ENCODE measurements around the gene GIPC2. TPM values are rescaled to one million over a fixed set of nuclear protein-coding genes. Genes with fewer than 3 reads are reported as not detected.

GIPC2 gene
- polyA plus RNA-seq, 1 donor (not counting 4 experiments of a cell fraction or from before 2014, with no cell fraction given) = 0.28 TPM

DNA sequence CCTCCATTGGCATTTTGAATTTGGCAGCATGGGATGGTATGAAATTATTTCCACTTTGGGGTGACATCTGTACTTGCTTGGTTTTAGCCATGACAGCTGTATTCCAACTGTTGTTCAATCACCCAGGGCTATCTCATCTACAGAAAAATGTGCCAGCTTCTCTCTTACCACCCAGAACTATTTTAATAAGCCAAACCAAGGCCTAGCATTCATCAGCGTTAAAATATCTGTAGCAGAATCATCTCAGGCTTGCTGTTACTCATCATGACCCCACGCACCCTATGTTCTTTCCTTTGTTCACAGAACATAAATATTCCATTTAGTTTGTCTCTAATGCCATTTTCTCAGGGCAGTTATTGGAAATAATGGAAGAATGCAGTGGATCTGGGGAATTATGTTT is 49.8 kb downstream of the GIPC2 start:
- H3K4me3 ChIP-seq (ENCODE audit: control insufficient read depth in 2 of 3, extremely low read depth in 1 of 3, insufficient read depth in 2 of 3, low read depth in 1 of 3, low read length in 3 of 3) = no peak overlapping the region
- H3K4me1 ChIP-seq (ENCODE audit: control insufficient read depth, extremely low read depth, insufficient read depth, low read length) = peaks cover 35% of the 10 kb centered on the region
- no peak overlapping the region for H3K9ac ChIP-seq (ENCODE audit: control insufficient read depth, extremely low read depth, insufficient read depth, low read length)
- no peaks in the 10 kb centered on the region for H3K27me3 ChIP-seq (ENCODE audit: control insufficient read depth, extremely low read depth, insufficient read depth, low read length)
- dilution Hi-C loops (cut with MboI; ENCODE audit: extremely low pct_ligation_motif_present, low sequenced_read_pairs) = no loop called here
- DNase-seq (ENCODE audit: low read depth, low spot score) (no peak), FAIRE-seq (peak; percentile 84)
- H3K9me1 ChIP-seq (ENCODE audit: control insufficient read depth, extremely low read depth, insufficient read depth, low read length) = no peaks in the 10 kb centered on the region
- H3K36me3 ChIP-seq (ENCODE audit: control insufficient read depth in 2 of 2, extremely low read depth in 1 of 2, insufficient read depth in 2 of 2, low read length in 2 of 2) = no peaks in the 10 kb centered on the region
- H3K27ac ChIP-seq (ENCODE audit: control insufficient read depth, insufficient read depth, low read length) = peak overlapping the region; percentile 70
- TF ChIP-seq EZH2 (IDR thresholded peaks at IDR 0.05; ENCODE audit: low read length) = no peak
- TF ChIP-seq, protein P1, sequence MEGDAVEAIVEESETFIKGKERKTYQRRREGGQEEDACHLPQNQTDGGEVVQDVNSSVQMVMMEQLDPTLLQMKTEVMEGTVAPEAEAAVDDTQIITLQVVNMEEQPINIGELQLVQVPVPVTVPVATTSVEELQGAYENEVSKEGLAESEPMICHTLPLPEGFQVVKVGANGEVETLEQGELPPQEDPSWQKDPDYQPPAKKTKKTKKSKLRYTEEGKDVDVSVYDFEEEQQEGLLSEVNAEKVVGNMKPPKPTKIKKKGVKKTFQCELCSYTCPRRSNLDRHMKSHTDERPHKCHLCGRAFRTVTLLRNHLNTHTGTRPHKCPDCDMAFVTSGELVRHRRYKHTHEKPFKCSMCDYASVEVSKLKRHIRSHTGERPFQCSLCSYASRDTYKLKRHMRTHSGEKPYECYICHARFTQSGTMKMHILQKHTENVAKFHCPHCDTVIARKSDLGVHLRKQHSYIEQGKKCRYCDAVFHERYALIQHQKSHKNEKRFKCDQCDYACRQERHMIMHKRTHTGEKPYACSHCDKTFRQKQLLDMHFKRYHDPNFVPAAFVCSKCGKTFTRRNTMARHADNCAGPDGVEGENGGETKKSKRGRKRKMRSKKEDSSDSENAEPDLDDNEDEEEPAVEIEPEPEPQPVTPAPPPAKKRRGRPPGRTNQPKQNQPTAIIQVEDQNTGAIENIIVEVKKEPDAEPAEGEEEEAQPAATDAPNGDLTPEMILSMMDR (optimal IDR thresholded peaks at IDR 0.05 in 1 of 3, IDR thresholded peaks at IDR 0.05 in 1 of 3, conservative IDR thresholded peaks at IDR 0.05 in 1 of 3; ENCODE audit: extremely low read depth in 1 of 3, insufficient read depth in 2 of 3, low read length in 3 of 3) = no peak
- no peaks in the 10 kb centered on the region for H3K79me2 ChIP-seq (ENCODE audit: control insufficient read depth, insufficient read depth, low read length)
- peak overlapping the region; percentile 49 for H3K4me2 ChIP-seq (ENCODE audit: control insufficient read depth, extremely low read depth, insufficient read depth, low read depth, low read length)
- no peak overlapping the region for H2AFZ ChIP-seq (ENCODE audit: control insufficient read depth, low read length)
- no peaks in the 10 kb centered on the region for H3K9me3 ChIP-seq (ENCODE audit: control insufficient read depth, low read depth, low read length)
- H4K20me1 ChIP-seq (ENCODE audit: control insufficient read depth, extremely low read depth, insufficient read depth, low read length) = no peaks in the 10 kb centered on the region

DNA sequence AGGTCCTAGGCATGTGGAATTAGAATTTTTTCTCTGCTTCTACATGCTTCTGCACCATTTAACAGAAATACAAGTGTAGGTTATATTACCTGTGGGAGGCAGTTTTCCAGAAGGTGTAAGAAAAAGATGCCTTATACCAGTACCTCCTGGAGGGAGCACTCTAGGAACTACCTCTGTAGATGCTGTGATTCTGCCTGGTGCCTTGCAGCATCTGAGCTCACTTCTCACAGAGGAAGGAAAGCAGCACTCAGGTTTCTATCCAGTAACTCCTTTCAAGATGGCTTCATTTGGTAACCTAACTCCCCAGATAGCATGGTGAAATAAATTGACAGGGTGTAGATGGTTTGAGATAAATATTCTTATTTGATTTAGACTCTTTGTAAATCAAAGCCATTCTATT is 50.3 kb downstream of the GIPC2 start:
- no peak for DNase-seq (ENCODE audit: low read depth, low spot score)
- Histone ChIP-seq H3K79me2 (ENCODE audit: control insufficient read depth, insufficient read depth, low read length) (no peaks in the 10 kb centered on the region), H3K27me3 (ENCODE audit: control insufficient read depth, extremely low read depth, insufficient read depth, low read length) (no peaks in the 10 kb centered on the region), H2AFZ (ENCODE audit: control insufficient read depth, low read length) (peak overlapping the region; percentile 17), H4K20me1 (ENCODE audit: control insufficient read depth, extremely low read depth, insufficient read depth, low read length) (no peaks in the 10 kb centered on the region), H3K9me1 (ENCODE audit: control insufficient read depth, extremely low read depth, insufficient read depth, low read length) (no peaks in the 10 kb centered on the region), H3K4me2 (ENCODE audit: control insufficient read depth, extremely low read depth, insufficient read depth, low read depth, low read length) (peak overlapping the region; percentile 49), H3K4me1 (ENCODE audit: control insufficient read depth, extremely low read depth, insufficient read depth, low read length) (peaks cover 39% of the 10 kb centered on the region), H3K36me3 (ENCODE audit: control insufficient read depth in 2 of 2, extremely low read depth in 1 of 2, insufficient read depth in 2 of 2, low read length in 2 of 2) (no peaks in the 10 kb centered on the region), H3K27ac (ENCODE audit: control insufficient read depth, insufficient read depth, low read length) (peak overlapping the region; percentile 70), H3K9me3 (ENCODE audit: control insufficient read depth, low read depth, low read length) (no peaks in the 10 kb centered on the region), H3K9ac (ENCODE audit: control insufficient read depth, extremely low read depth, insufficient read depth, low read length) (no peak overlapping the region), H3K4me3 (ENCODE audit: control insufficient read depth in 2 of 3, extremely low read depth in 1 of 3, insufficient read depth in 2 of 3, low read depth in 1 of 3, low read length in 3 of 3) (no peak overlapping the region)
- no peak for FAIRE-seq
- dilution Hi-C loops (cut with MboI; ENCODE audit: extremely low pct_ligation_motif_present, low sequenced_read_pairs) = no loop called here
- no peak for TF ChIP-seq EZH2 (IDR thresholded peaks at IDR 0.05; ENCODE audit: low read length)
- TF ChIP-seq, protein P1 (optimal IDR thresholded peaks at IDR 0.05 in 1 of 3, IDR thresholded peaks at IDR 0.05 in 1 of 3, conservative IDR thresholded peaks at IDR 0.05 in 1 of 3; ENCODE audit: extremely low read depth in 1 of 3, insufficient read depth in 2 of 3, low read length in 3 of 3) = peak in 1 of 3 experiments; percentile 9

Measured in keratinocyte (primary cell).